ENCODE data around the gene EIF1.
A peak's percentile ranks its signal among the peaks of the same experiment; 100 is the strongest.
"Not testable (repeated sequence)": the region's sequence is repeated elsewhere in the genome, so short reads cannot be mapped to it uniquely, and the experiment has no call there.

The EIF1 gene

DNA sequence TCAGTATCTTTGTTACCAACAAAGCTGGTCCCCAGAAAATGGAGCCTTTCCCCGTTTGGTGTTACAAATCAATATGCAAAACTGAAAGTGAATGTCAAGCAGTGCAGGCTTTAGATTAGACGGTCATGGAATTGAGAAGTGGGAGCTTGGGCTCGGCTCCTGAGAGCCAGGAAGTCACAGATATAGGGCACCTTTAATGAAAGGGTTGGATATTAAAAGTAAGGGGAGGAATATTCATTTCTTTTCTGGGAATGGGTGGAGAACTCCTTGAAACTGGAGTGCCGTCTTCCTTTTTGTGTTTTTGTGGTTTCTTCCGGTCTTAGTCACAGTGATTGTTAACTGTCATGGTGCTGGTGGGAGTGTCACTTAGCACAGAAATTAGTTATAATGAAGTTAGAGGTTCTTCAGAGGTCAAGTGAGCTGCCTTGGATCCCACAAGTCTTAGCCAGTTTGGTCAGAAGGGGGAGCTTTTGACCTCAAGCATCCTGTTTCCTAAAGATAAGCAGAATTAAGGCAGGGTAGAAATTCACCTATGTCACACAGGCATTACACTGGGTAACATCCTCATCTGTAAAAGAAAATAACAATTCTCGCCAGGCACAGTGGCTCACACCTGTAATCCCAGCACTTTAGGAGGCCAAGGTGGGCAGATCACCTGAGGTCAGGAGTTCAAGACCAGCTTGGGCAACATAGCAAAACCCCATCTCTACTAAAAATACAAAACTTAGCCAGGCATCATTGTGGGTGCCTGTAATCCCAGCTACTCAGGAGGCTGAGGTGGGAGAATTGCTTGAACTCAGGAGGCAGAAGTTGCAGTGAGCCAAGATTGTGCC is 9.6 kb upstream of the EIF1 start:
- no peak for DNase-seq (ENCODE audit: low spot score)

- DNase-seq (ENCODE audit: low spot score), result no peak
Observed at GRCh38 chr17:41679740-41680425, 8.8 kb upstream of the EIF1 start.

DNA sequence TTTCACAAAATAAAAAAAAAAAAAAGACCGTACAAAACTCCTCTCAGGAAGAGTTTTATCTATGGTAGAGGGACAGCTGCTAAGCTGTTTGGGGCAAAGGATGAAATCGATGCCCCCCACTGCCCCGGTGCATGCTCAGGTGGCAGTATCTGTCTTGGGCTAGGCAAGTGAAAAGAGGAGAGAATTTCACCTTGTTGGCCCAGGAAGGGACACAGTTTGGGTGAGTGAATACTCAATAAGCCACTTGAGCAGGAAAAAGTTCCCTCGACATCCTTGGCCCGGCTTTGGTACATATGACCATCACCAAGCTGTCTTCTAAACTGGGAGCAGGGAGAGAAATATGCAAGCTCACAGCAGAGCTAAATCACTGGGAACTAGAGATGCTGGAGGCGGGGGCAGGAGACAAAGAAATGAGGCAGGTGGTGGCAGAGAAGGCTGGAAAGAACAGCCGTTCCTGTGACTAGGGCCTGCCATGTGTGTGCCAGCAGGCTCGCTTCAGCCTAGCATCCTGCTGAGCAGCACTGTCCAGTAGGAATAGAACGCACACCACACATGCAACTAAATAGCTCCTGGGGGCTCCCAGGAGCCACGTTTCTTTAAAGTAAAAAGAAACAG is 8.2 kb upstream of the EIF1 start:
- DNase-seq (ENCODE audit: low spot score), result peak; percentile 49

DNA sequence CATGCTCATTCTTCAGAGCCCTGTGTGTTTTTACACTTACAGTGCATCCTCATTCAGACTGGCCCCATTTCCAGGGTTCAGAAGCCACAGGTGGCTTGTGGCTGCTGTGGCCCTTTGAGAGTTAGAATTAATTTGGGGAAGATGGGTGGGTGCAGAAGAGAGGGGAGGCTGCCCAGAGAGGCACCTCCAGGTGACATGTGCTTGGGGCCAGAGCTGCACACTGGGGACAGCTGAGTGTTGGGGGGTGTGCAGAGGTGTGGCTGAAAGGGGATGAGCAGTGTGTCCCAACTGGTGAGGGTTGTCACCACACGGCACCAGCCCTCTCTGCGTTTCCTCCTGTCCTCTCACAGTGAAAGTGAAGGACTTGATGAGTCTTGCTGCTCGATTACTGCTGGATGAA is 6.9 kb upstream of the EIF1 start:
- no peak for DNase-seq (ENCODE audit: low spot score)

- no peak for DNase-seq (ENCODE audit: low spot score)
Observed at GRCh38 chr17:41682631-41683030, 6.1 kb upstream of the EIF1 start.

- no peak for DNase-seq (ENCODE audit: low spot score)
Observed at GRCh38 chr17:41683441-41684007, 5.2 kb upstream of the EIF1 start.

DNA sequence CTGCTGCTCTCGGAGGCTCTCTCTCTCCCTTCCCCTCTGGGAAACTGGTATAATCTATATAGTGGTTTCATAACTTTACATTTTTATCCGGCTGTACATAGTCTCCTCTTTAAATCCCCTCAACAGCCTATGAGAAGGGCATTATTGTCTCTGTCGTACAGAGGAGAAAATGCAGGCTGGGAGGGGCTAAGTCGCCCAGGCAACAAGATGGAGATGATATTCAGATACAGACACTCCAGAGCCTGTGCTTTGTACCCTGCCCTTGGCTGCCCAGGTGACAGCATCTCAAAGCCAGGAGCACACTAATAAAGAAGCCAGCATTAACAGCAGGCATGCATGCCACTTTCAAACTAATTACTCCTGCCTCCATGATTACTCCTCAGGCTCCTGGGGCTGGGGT is 4.7 kb upstream of the EIF1 start:
- no peak for DNase-seq (ENCODE audit: low spot score)

DNA sequence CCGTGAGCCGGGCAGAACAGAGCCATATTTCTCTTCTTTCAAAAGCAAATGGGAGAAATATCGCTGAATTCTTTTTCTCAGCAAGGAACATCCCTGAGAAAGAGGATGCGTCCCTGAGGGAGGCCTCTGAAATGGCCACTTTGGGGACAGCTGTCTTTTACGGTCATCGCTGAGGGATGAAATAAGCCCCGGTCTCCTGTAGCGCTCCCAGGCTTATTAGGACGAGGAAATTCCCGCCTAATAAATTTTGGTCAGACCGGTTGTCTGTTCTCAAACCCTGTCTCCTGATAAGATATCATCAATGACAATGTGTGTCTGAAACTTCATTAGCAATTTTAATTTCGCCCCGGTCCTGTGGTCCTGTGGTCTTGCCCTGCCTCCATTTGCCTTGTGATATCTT is 2.9 kb upstream of the EIF1 start:
- DNase-seq (ENCODE audit: low spot score), result not testable (repeated sequence)

- no peak for DNase-seq (ENCODE audit: low spot score)
Observed at GRCh38 chr17:41686281-41686680, 2.4 kb upstream of the EIF1 start.

GRCh38 chr17:41687828-41688640 is 651 bp upstream of the EIF1 start:
- peak; percentile 52 for DNase-seq (ENCODE audit: low spot score)

- DNase-seq (ENCODE audit: low spot score), result peak; percentile 49
Observed at GRCh38 chr17:41689497-41690299, 1.0 kb downstream of the EIF1 start.

- no peak for DNase-seq (ENCODE audit: low spot score)
Observed at GRCh38 chr17:41690497-41690896, 1.8 kb downstream of the EIF1 start.

- no peak for DNase-seq (ENCODE audit: low spot score)
Observed at GRCh38 chr17:41691031-41691777, 2.5 kb downstream of the EIF1 start.

DNA sequence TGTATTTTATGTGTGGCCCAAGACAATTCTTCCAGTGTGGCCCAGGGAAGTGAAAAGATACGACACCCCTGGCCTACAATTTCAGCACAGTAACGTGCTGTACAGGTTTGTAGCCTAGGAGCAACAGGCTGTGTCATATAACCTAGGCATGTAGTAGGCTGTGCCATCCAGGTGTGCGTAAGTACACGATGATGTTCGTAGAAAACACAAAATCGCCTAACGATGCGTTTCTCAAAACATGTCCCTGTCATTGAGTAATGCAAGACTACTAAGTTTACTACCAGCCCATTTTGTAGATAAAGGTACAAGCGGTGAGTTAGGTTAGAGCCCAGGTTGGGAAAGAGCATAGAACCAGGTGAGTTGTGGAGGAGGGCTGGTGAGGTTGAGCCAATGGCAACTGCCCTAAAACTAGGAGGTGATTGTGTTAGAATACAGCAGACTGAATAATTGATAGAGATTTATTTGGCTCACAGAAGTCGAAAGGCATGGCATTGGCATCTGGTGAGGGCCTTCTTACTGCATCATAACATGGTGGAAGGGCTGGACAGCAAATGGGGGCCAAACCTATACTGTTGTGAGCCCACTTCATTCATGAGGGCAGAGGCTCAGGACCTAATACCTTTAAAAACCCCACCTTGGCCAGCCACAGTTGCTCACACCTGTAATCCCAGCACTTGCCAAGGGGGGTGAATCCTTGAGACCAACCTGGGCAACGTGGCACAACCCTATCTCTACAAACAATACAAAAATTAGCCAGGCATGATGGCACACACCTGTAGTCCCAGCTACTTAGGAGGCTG is 4.2 kb downstream of the EIF1 start:
- no peak for DNase-seq (ENCODE audit: low spot score)

- DNase-seq (ENCODE audit: low spot score), result no peak
Observed at GRCh38 chr17:41695134-41695661, 6.5 kb downstream of the EIF1 start.

DNA sequence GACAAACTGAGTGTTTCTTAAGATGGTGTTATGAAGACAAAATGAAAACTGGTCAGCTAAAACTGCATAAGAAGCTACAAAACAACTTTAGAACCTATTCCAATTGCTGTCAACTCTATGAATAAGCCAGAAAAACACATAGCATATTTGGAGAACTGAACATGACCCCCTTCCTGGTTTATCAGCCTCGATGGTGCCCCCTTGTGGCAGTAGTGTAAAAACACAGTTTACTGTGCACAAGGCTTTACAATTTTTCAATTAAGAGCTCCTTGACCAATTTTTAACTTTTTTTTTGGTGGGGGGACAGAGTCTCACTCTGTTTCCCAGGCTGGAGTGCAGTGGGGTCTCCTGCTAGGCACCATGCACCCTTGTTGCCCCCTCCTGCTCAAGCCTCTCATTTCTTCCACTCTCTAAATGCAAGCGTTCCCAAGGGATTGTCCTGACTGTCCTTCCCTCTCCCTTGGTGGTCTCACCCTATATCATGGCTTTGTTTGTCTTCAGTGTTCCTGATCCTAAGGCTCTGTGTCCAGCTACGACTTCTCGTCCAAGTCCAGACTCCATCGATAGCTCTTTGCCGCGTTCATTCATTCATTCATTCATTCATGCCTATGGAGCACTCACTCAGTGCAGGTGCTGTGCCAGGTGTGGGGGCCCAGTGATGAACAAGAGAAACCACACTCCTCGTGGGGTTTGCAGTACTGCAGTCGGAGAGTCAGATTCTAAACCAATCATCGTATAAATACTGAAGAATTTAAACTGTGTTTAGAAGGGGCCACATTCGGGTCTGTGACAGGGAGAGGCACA is 7.5 kb downstream of the EIF1 start:
- DNase-seq (ENCODE audit: low spot score), result peak; percentile 83

GRCh38 chr17:41697122-41697962 is 8.7 kb downstream of the EIF1 start:
- peak; percentile 76 for DNase-seq (ENCODE audit: low spot score)
